HepG2 (cell line): Measurements from ENCODE around the gene PAPSS1. TPM values are rescaled to one million over a fixed set of nuclear protein-coding genes. Genes with fewer than 3 reads are reported as not detected.

ENCODE experiments used
- ATAC-seq: fragments of 200-7000 bp; cut with Tn5 transposase; 3 replicates; pipeline ENCODE4 v1.9.1; 2020; ENCODE audit warnings: mild to moderate bottlenecking, moderate library complexity
- BruUV-seq: library from RNA; stranded (reverse); fragments of 400-500 nt; replicated peaks from 2 replicates; lab custom pipeline; 2021; lab: Mats Ljungman, UMichigan
- CTCF ChIA-PET: fragments of 300-600 bp; formaldehyde crosslinking; extraction: SDS; loops from one replicate; lab custom pipeline; 2021; ENCODE audit warnings: low total read pairs, inconsistent platforms, low intra/inter-chr PET ratio; lab: Yijun Ruan, JAX
- POLR2A ChIA-PET: fragments of 350-600 bp; sonication (Branson Sonifier 250); formaldehyde crosslinking; loops from one replicate; lab custom pipeline; 2020; ENCODE audit warnings: antibody characterized with exemption, inconsistent platforms; lab: Yijun Ruan, JAX
- DNase-seq: peaks from one replicate; pipeline ENCODE4 v3.0.0-alpha.2; 2015; ENCODE audit warnings: low spot score
- FAIRE-seq: peaks from 3 replicates; lab custom pipeline; 2011; peaks lifted over from hg19 to GRCh38; lab: Jason Lieb, UNC
- H2AFZ ChIP-seq: one replicate; pipeline ENCODE4 v1.6.1; 2011; ENCODE audit warnings: low read length, inconsistent platforms
- H3K27ac ChIP-seq: fragments of 300-600 bp; 3 replicates; pipeline ENCODE4 v1.8.0; 2011; ENCODE audit warnings: mixed run types, mild to moderate bottlenecking, mixed read lengths, low read length, inconsistent platforms; ENCODE audit not compliant: insufficient read depth; ENCODE audit errors: extremely low read length
- H3K27me3 ChIP-seq, 2 experiments: fragments of 200-600 bp in 1 of 2; 2 replicates in 1 of 2; 3 replicates in 1 of 2; pipeline versions ENCODE4 v1.6.0 to v1.8.0; 2011; ENCODE audit warnings: low read length in 2 of 2, mild to moderate bottlenecking in 2 of 2, moderate library complexity in 2 of 2, inconsistent platforms in 1 of 2; ENCODE audit not compliant: insufficient read depth in 2 of 2, control insufficient read depth in 1 of 2
- H3K36me3 ChIP-seq, 2 experiments: fragments of 200-600 bp in 1 of 2; replicated peaks in 1 of 2; 2 replicates in 1 of 2; 3 replicates in 1 of 2; pipeline versions ENCODE4 v1.5.1 to v1.8.0; 2011; ENCODE audit warnings: low read length in 2 of 2, inconsistent platforms in 1 of 2; ENCODE audit not compliant: insufficient read depth in 2 of 2, control insufficient read depth in 1 of 2
- H3K4me1 ChIP-seq: 2 replicates; pipeline ENCODE4 v1.5.1; 2012; ENCODE audit warnings: low read length, inconsistent platforms; ENCODE audit not compliant: insufficient read depth
- H3K4me2 ChIP-seq: 2 replicates; pipeline ENCODE4 v1.6.0; 2011; ENCODE audit warnings: low read depth, low read length, inconsistent platforms
- H3K4me3 ChIP-seq, 3 experiments: fragments of 200-600 bp in 1 of 3; sonication (generic), shearing (Covaris generic) in 1 of 3; replicated peaks in 1 of 3; 2 replicates each; pipeline ENCODE4 v1.5.1; 2011 to 2016; ENCODE audit warnings: low read length in 3 of 3, inconsistent platforms in 2 of 3, low read depth in 2 of 3, mild to moderate bottlenecking in 2 of 3, control low read depth in 1 of 3, mixed read lengths in 1 of 3; ENCODE audit not compliant: insufficient read depth in 1 of 3
- H3K79me2 ChIP-seq: one replicate; pipeline ENCODE4 v1.6.1; 2011; ENCODE audit warnings: low read length, inconsistent platforms; ENCODE audit not compliant: insufficient read depth
- H3K9ac ChIP-seq: 2 replicates; pipeline ENCODE4 v1.6.0; 2011; ENCODE audit warnings: mild to moderate bottlenecking, low read depth, low read length, inconsistent platforms; ENCODE audit not compliant: insufficient read depth
- H3K9me3 ChIP-seq: 2 replicates; pipeline ENCODE4 v1.5.1; 2012; ENCODE audit warnings: mild to moderate bottlenecking, low read length
- H4K20me1 ChIP-seq: 2 replicates; pipeline ENCODE4 v1.6.0; 2011; ENCODE audit warnings: inconsistent platforms, mild to moderate bottlenecking, low read length, moderate library complexity; ENCODE audit not compliant: insufficient read depth
- JARID2 ChIP-seq: sonication (generic); formaldehyde crosslinking; IDR thresholded peaks from 2 replicates; pipeline ENCODE4 v1.8.1; 2023; ENCODE audit warnings: missing genetic modification reagents, inconsistent platforms; ENCODE audit not compliant: insufficient replicate concordance
- PHF5A ChIP-seq: IDR thresholded peaks from one replicate; pipeline ENCODE4 v1.6.1; 2018; ENCODE audit warnings: low read depth, missing genetic modification reagents; ENCODE audit not compliant: unreplicated experiment
- RBM22 ChIP-seq: fragments of 200-400 bp; formaldehyde crosslinking; optimal IDR thresholded peaks from 2 replicates; pipeline ENCODE3; 2017; ENCODE audit warnings: mild to moderate bottlenecking, low read length, moderate library complexity
- SOX13 ChIP-seq, 3 experiments: fragments of 450-650 bp in 1 of 3; sonication (generic) in 1 of 3; formaldehyde crosslinking in 1 of 3; IDR thresholded peaks in 2 of 3; conservative IDR thresholded peaks in 1 of 3; 2 replicates each; pipeline versions ENCODE4 v1.5.0 to v1.6.1; 2016 to 2020; ENCODE audit warnings: antibody characterized with exemption in 1 of 3, mild to moderate bottlenecking in 1 of 3, missing compliant biosample characterization in 1 of 3, missing genetic modification reagents in 1 of 3, moderate library complexity in 1 of 3
- ZBTB25 ChIP-seq: IDR thresholded peaks from 2 replicates; pipeline ENCODE4 v1.6.1; 2018; ENCODE audit warnings: missing genetic modification reagents
- ZBTB42 ChIP-seq: sonication (generic); formaldehyde crosslinking; IDR thresholded peaks from 2 replicates; pipeline ENCODE4 v1.5.0; 2020; ENCODE audit warnings: mild to moderate bottlenecking, missing genetic modification reagents
- ZC3H13 ChIP-seq: sonication (generic); formaldehyde crosslinking; IDR thresholded peaks from 2 replicates; pipeline ENCODE4 v1.8.1; 2023; ENCODE audit warnings: mild to moderate bottlenecking, missing genetic modification reagents, moderate library complexity
- ZHX1 ChIP-seq: sonication (generic); formaldehyde crosslinking; IDR thresholded peaks from 2 replicates; pipeline ENCODE4 v1.8.1; 2022; ENCODE audit warnings: low read depth, mild to moderate bottlenecking, missing genetic modification reagents
- ZNF292 ChIP-seq: sonication (generic); formaldehyde crosslinking; IDR thresholded peaks from 2 replicates; pipeline ENCODE4 v1.8.1; 2022; ENCODE audit warnings: mild to moderate bottlenecking, low read depth, missing genetic modification reagents, borderline replicate concordance
- ZNF580 ChIP-seq: IDR thresholded peaks from 2 replicates; pipeline ENCODE4 v1.6.1; 2016; ENCODE audit warnings: low read depth, borderline replicate concordance
- in situ Hi-C: cut with HindIII; loops from 2 replicates; pipeline ENCODE4 v1.10.0; 2017; ENCODE audit warnings: low pct_unique_long_range_greater_than_20kb; ENCODE audit not compliant: extremely low pct_ligation_motif_present
- intact Hi-C: fragments of 100-400 bp; cut with micrococcal nuclease; formaldehyde crosslinking; loops from one replicate; pipeline ENCODE4 v1.10.0; 2022; ENCODE audit not compliant: unreplicated experiment
- polyA plus RNA-seq, 8 experiments: library from polyadenylated mRNA; depleted of rRNA in 3 of 8; stranded (reverse) in 7 of 8; unstranded in 1 of 8; fragments of >200 nt; fragmentation: Illumina TruSeq in 4 of 8; extraction: Trizol in 4 of 8; gene quantifications; 2 replicates each; pipeline versions ENCODE4 v1.2.1 to v1.2.3, GENCODE V29; 2011 to 2016; ENCODE audit warnings: low read depth in 4 of 8, missing spikeins in 1 of 8, mixed read lengths in 1 of 8; ENCODE audit not compliant: insufficient read depth in 1 of 8
- total RNA-seq, 5 experiments: library from RNA; depleted of rRNA; stranded (reverse); fragments of >200 nt; fragmentation: Illumina TruSeq; extraction: Trizol; gene quantifications; 2 replicates each; pipeline ENCODE4 v1.2.3, GENCODE V29; 2016; ENCODE audit warnings: low read depth in 1 of 5

The PAPSS1 gene
- total and polyA plus RNA-seq, 2 of the 13 experiments (the other 11 are each of a cell fraction or from before 2014, with no cell fraction given) = 105 to 126 TPM

GRCh38 chr4:107600983-107601382 is 119.1 kb downstream of the PAPSS1 start:
- Histone ChIP-seq H3K79me2 (no peaks in the 10 kb centered on the region), H3K27ac (no peak overlapping the region), H3K36me3 (no peaks in the 10 kb centered on the region), H2AFZ (no peak overlapping the region), H3K4me3 (no peak overlapping the region), H3K27me3 (no peaks in the 10 kb centered on the region), H3K9ac (no peak overlapping the region), H4K20me1 (no peaks in the 10 kb centered on the region), H3K4me1 (no peaks in the 10 kb centered on the region), H3K9me3 (no peaks in the 10 kb centered on the region), H3K4me2 (no peak overlapping the region)
- no peak for TF ChIP-seq ZHX1 (CRISPR knock-in tag)
- TF ChIP-seq ZNF580 (CRISPR knock-in tag) = no peak
- TF ChIP-seq ZBTB25 (CRISPR knock-in tag) = no peak
- no peak for TF ChIP-seq ZBTB42 (CRISPR knock-in tag)
- TF ChIP-seq RBM22 = no peak
- no peak for TF ChIP-seq ZNF292 (CRISPR knock-in tag)
- TF ChIP-seq PHF5A (CRISPR knock-in tag) = no peak
- TF ChIP-seq SOX13 (IDR thresholded peaks at IDR 0.05) = no peak
- no peak for TF ChIP-seq SOX13 (CRISPR knock-in tag; conservative IDR thresholded peaks at IDR 0.05 in 1 of 2, IDR thresholded peaks at IDR 0.05 in 1 of 2)
- no peak for TF ChIP-seq JARID2 (CRISPR knock-in tag)
- TF ChIP-seq ZC3H13 (CRISPR knock-in tag) = no peak
- BruUV-seq = no TSS peak
- in situ Hi-C loops = no loop called here
- ChIA-PET POLR2A (no interaction called here), CTCF (no interaction called here)
- ATAC-seq = no peak
- FAIRE-seq = no peak
- no peak for DNase-seq
- intact Hi-C loops = no loop called here
